ENCODE results near the gene GCFC2. TPM values are rescaled to one million over a fixed set of nuclear protein-coding genes. Genes with fewer than 3 reads are reported as not detected.

Gene GCFC2
- polyA plus RNA-seq, 3 donors: 5.5 to 10.9 (median 9.0) TPM

DNA sequence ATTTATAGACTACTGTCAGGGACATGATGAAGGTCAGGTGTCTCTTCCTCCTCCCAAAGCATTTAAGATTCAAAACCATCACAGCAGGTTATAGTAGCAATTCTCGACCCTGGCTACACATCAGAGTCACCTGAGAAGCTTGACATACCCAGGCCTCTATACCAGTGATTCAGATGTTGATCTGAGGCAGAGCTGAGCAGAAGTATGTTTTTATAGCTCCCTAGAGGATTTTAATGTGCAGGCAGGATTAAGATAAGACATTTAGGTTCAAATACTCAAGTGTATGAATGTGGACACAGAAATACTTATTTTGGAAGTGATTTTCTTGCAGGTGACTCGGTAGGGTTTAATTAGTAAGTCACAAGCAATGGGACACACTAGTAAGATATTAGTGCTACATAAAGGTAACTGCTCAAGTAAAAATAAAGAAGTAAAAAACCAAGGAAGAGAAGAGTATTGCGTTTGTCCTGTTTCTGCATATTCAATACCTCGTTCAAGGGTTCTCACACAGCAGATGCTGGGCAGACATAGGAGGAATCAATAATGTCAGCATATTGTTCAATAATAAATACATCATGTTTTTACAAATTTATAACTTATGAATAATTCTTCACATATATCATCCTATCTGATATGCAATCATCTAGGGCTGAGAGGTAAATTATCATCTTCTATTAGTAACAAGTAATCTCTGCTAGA lies 7.0 kb downstream of the GCFC2 start:
- DNase-seq: no peak
- no peak overlapping the region for H3K27ac Mint-ChIP-seq
- Histone ChIP-seq H3K9ac (ENCODE audit: insufficient read depth, low read length, poor library complexity, severe bottlenecking) (no peak overlapping the region), H3K79me2 (ENCODE audit: insufficient read depth, low read length) (no peaks in the 10 kb centered on the region), H3K36me3 (replicated peaks in 1 of 2; ENCODE audit: control insufficient read depth in 1 of 2, insufficient read depth in 2 of 2, low read length in 2 of 2) (peaks cover 38 to 57% of the 10 kb centered on the region in 2 donors), H3K9me3 (replicated peaks in 1 of 2; ENCODE audit: control insufficient read depth in 1 of 2, insufficient read depth in 1 of 2, low read length in 2 of 2) (no peaks in the 10 kb centered on the region), H4K20me1 (ENCODE audit: insufficient read depth, low read length) (no peaks in the 10 kb centered on the region), H3K4me3 (replicated peaks in 1 of 3; ENCODE audit: low read depth in 2 of 3, low read length in 3 of 3) (no peak overlapping the region), H2AFZ (ENCODE audit: insufficient read depth, low read depth, low read length, poor library complexity, severe bottlenecking) (no peak overlapping the region), H3K27ac (ENCODE audit: low read depth in 1 of 2, low read length in 2 of 2) (no peak overlapping the region), H3K27me3 (ENCODE audit: control insufficient read depth in 2 of 2, insufficient read depth in 2 of 2, low read length in 2 of 2) (no peaks in the 10 kb centered on the region), H3K4me2 (replicated peaks; ENCODE audit: extremely low read depth, low read length, poor library complexity, severe bottlenecking) (no peak overlapping the region), H3K4me1 (ENCODE audit: control insufficient read depth in 1 of 2, insufficient read depth in 2 of 2, low read length in 2 of 2) (peaks cover 6 to 7% of the 10 kb centered on the region in 2 donors)
- H3K36me3 Mint-ChIP-seq: peaks cover 48 to 49% of the 10 kb centered on the region in 2 donors
- peaks cover 0 to 2% (median 0%) of the 10 kb centered on the region in 7 donors for H3K9me3 Mint-ChIP-seq
- peaks cover 7% of the 10 kb centered on the region for H3K4me1 Mint-ChIP-seq
- 100% methylated on average over 1 of the region's 4 CpGs for WGBS (ENCODE audit: insufficient coverage)
- TF ChIP-seq, protein P1, sequence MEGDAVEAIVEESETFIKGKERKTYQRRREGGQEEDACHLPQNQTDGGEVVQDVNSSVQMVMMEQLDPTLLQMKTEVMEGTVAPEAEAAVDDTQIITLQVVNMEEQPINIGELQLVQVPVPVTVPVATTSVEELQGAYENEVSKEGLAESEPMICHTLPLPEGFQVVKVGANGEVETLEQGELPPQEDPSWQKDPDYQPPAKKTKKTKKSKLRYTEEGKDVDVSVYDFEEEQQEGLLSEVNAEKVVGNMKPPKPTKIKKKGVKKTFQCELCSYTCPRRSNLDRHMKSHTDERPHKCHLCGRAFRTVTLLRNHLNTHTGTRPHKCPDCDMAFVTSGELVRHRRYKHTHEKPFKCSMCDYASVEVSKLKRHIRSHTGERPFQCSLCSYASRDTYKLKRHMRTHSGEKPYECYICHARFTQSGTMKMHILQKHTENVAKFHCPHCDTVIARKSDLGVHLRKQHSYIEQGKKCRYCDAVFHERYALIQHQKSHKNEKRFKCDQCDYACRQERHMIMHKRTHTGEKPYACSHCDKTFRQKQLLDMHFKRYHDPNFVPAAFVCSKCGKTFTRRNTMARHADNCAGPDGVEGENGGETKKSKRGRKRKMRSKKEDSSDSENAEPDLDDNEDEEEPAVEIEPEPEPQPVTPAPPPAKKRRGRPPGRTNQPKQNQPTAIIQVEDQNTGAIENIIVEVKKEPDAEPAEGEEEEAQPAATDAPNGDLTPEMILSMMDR (IDR thresholded peaks at IDR 0.05): no peak
- H3K27me3 Mint-ChIP-seq (ENCODE audit: low read depth in 3 of 3): peaks cover 0 to 2% (median 0%) of the 10 kb centered on the region in 3 donors
- intact Hi-C loops (cut with micrococcal nuclease): no loop called here
- H3K4me3 Mint-ChIP-seq: no peak overlapping the region

GRCh38 chr2:75702593-75702992 lies 8.1 kb downstream of the GCFC2 start:
- H3K4me3 ChIP-seq (replicated peaks in 1 of 3; ENCODE audit: low read depth in 2 of 3, low read length in 3 of 3): no peak overlapping the region
- no peak for DNase-seq
- H2AFZ ChIP-seq (ENCODE audit: insufficient read depth, low read depth, low read length, poor library complexity, severe bottlenecking): no peak overlapping the region
- H3K4me2 ChIP-seq (replicated peaks; ENCODE audit: extremely low read depth, low read length, poor library complexity, severe bottlenecking): no peak overlapping the region
- no peaks in the 10 kb centered on the region for H3K27me3 ChIP-seq (ENCODE audit: control insufficient read depth in 2 of 2, insufficient read depth in 2 of 2, low read length in 2 of 2)
- Mint-ChIP-seq H3K9me3 (peaks cover 0 to 4% (median 0%) of the 10 kb centered on the region in 7 donors), H3K36me3 (peaks cover 56 to 59% of the 10 kb centered on the region in 2 donors), H3K4me1 (peaks cover 7% of the 10 kb centered on the region), H3K4me3 (no peak overlapping the region), H3K27ac (no peak overlapping the region), H3K27me3 (ENCODE audit: low read depth in 3 of 3) (peaks cover 0 to 2% (median 0%) of the 10 kb centered on the region in 3 donors)
- H4K20me1 ChIP-seq (ENCODE audit: insufficient read depth, low read length): no peaks in the 10 kb centered on the region
- H3K9ac ChIP-seq (ENCODE audit: insufficient read depth, low read length, poor library complexity, severe bottlenecking): no peak overlapping the region
- H3K79me2 ChIP-seq (ENCODE audit: insufficient read depth, low read length): no peaks in the 10 kb centered on the region
- WGBS (ENCODE audit: insufficient coverage): no CpG with 5 or more reads among the region's 4 CpGs
- peaks cover 6 to 7% of the 10 kb centered on the region in 2 donors for H3K4me1 ChIP-seq (ENCODE audit: control insufficient read depth in 1 of 2, insufficient read depth in 2 of 2, low read length in 2 of 2)
- no peaks in the 10 kb centered on the region for H3K9me3 ChIP-seq (replicated peaks in 1 of 2; ENCODE audit: control insufficient read depth in 1 of 2, insufficient read depth in 1 of 2, low read length in 2 of 2)
- intact Hi-C loops (cut with micrococcal nuclease): no loop called here
- TF ChIP-seq, protein P1 (IDR thresholded peaks at IDR 0.05): no peak
- H3K36me3 ChIP-seq (replicated peaks in 1 of 2; ENCODE audit: control insufficient read depth in 1 of 2, insufficient read depth in 2 of 2, low read length in 2 of 2): peaks cover 38 to 64% of the 10 kb centered on the region in 2 donors
- no peak overlapping the region for H3K27ac ChIP-seq (ENCODE audit: low read depth in 1 of 2, low read length in 2 of 2)

All from CD14-positive monocyte (primary cell).